NCI-H1092 treated with DMSO at 0.1 percent for 48 hours (cell line): Measurements from ENCODE around the gene IGHMBP2.
A peak's percentile ranks its signal among the peaks of the same experiment; 100 is the strongest.

Experiments used
- DNase-seq: peaks from one replicate; lab custom pipeline; 2025; lab: John Stamatoyannopoulos, UW

Gene IGHMBP2

DNA sequence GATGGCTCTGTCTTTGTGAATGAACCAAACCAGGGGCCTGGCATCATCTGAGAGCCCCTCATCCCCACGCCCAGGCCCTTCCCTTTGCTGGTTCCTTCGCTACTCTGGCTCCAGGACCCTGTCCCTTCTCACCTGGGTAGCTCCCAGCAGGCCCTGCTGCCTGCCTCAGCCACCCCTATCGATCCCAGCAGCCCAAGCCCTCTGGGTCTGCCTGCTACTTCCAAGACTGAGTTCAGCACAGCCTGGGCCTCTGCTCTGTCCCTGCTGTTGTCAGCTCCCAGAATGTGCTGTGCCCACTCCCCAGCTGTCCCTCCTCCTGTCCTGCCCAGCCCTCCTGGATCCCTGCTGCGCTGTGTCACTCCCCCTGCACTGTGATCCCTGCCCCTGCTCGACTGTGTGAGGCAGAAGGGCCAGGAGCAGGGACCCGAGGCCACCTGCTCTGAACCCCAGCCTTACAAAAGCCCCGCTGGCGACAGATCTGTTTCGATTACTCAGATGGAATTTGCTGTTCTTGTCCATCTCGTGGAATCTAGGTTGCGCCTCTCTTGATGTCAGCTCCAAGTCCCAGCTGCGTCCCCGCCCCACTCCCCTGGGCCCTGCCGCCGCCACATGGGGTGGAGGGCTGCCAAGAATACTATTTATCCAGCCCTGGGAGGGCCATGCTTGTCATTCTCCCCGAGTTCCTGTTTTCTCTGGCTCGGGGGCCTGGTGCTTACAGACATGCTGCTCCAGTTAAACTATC lies 13.0 kb upstream of the IGHMBP2 start:
- DNase-seq: peak; percentile 5

DNA sequence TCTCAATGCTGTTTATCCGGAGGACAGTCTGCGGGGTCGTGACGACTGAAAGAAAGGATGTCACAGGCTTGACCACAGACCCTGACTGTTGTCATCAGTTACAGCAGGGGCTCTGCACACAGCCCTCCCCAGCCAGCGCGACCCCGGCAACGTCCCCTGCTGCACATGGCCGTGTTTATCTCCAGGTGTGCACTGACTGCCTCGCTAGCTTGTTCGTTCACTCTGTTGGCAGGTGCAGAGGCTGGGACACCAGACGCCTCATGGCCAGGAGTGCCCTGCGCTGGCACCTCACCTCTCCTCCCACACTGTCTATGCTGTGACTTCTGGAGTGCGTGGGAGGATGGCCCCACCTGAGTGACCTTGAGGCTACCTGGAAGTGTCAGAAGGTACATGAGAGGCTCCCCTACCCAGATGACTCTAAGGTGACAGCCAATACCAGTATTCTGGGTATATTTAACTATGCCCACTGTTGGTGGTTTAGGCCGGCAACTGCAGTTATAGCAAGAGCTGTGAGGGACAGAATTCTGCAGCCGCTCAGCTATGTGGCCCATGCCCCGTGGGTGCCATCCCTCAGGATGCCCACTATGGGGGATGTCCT lies 12.2 kb upstream of the IGHMBP2 start:
- no peak for DNase-seq

DNA sequence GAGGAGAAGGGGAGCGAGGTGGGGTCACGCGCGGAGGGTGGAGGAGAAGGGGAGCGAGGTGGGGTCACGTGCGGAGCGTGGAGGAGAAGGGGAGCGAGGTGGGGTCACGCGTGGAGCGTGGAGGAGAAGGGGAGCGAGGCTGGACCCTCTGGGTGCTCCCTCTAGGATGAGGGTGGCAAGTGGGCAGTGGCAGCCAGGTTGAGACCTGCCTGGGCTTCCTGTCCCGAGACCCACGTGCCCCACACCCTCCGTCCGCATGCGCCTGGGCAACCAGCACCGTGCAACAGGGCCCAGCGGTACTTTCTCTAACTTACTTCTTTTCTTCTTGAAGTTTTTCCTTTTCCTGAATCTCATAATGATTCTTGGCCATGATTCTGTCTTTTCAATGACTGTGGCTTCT lies 11.1 kb upstream of the IGHMBP2 start:
- no peak for DNase-seq

DNA sequence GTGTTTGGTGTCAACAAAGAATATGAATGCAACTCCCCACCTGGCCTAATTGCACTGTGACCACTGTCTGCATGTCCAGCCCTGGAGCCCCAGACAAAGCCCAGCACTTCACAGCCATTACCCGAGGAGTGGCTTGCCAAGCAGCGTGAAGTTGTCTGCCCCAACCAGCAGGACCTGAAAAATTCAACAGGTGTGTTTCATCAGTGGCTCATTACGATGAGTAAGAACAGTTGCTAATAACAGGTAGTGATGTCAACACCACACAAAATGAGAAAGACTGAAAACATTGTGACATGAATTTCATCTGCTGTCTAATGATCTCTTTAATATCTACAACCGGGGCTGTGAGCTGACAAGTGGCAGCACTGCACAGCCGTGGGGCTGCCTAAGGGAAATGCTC lies 10.4 kb upstream of the IGHMBP2 start:
- no peak for DNase-seq

DNA sequence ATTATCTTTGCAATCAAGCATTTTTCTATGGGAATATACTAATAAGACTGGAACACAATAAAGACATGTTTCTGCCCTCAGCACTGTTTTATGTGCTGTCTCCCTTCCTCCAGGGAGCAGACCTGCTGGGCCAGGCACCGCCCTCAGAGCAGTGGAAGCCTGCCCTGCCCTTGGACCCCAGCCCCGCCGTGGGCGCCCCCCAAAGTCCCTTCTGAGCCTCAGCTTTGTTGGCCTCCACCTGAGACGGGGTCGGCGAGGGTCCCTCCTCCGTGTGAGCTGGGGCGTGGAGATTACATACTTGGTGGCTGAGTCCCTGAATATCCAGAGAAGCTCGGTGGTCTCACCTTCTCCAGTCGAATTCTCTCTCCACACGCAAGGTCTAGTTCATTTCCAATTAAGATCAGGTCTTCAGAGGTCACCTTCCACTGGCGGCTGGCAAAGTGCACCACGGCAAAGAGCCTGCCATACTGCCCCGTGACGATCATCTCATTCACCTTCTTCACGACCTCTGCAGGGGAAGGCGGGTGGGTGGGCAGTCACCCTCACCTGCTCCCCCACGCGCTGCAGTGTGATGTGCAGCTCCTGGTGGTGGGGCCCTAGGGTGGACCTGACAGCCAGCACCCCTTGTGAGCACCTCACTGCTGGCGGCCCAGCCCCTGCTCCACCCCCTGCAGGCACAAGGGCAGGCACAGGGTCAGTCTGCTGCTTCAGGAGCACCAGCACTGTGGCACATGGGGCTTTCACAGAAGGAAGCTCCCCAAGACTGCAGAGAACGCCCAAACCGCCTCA lies 7.3 kb upstream of the IGHMBP2 start:
- no peak for DNase-seq

DNA sequence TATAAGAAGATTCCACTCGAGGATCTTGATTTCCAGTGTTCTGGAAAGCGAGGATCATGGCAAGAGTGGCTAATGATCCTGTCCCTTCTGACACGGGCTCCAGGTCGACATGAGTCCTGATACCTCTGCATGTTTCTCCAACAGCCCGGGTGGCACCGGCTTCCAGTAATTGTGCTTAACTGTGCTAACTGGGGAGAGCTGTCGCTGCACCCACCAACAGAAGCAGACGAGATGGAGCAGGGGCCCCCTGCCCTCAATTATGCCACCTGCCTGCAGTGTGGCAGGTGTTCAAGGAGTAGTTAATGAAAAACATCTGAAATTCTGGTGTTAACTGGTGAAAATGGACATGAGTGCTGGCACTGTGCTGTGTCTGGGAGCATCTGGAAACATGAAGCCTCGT lies 6.2 kb upstream of the IGHMBP2 start:
- no peak for DNase-seq

DNA sequence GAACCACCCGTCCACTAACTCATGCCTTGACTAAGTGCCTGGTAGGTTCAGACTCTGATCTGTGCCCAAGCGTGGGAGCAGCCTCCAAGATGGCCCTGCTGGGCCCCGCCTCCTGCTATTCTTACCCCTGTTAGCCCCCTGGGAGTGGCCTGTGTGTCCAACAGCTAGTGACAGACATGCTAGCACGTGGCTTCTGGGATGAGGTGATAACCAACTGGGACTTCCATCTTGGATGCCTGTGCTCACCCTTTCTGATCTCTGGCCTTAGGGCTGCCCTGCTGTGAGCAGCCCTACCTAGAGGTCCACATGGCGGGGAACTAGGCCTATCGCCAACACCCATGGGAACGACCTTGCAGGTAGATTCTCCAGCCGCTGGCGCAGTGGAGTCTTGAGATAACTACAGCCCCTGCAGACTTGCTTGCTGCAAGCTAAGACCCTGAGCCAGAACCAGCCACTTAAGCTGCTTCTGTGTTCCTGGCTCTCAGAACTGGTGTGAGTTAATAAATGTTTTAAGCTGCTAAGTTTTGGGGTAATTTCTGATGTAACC lies 2.8 kb upstream of the IGHMBP2 start:
- DNase-seq: no peak

DNA sequence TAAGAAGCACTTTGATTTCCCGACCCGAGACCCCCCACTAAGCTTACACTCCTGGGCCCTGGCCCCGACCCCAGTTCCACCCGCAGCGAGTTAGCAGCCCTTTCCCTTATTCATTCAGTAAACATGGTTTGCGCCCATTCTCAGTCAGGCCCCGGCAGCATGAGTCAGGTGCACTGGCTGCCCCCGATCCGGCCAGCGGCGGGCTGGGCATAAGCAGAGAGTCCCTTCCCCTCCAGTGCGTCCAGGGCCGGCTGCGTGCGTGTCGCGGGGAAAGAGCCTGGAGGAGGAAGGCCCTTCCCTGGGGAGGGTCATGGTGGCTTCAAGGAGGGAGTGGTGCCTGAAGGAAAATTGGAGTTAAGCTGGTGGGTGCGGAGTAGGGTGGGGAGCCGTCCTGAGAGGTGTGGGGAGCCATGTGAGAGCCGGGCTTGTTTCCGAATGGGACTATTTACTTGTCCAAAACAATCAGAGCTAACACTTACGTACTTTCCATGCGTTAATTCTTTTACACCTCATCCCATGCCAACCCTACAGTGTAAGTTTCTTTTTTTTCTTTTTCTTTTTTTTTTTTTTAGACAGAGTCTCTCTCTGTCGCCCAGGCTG lies 657 bp downstream of the IGHMBP2 start:
- peak; percentile 47 for DNase-seq

DNA sequence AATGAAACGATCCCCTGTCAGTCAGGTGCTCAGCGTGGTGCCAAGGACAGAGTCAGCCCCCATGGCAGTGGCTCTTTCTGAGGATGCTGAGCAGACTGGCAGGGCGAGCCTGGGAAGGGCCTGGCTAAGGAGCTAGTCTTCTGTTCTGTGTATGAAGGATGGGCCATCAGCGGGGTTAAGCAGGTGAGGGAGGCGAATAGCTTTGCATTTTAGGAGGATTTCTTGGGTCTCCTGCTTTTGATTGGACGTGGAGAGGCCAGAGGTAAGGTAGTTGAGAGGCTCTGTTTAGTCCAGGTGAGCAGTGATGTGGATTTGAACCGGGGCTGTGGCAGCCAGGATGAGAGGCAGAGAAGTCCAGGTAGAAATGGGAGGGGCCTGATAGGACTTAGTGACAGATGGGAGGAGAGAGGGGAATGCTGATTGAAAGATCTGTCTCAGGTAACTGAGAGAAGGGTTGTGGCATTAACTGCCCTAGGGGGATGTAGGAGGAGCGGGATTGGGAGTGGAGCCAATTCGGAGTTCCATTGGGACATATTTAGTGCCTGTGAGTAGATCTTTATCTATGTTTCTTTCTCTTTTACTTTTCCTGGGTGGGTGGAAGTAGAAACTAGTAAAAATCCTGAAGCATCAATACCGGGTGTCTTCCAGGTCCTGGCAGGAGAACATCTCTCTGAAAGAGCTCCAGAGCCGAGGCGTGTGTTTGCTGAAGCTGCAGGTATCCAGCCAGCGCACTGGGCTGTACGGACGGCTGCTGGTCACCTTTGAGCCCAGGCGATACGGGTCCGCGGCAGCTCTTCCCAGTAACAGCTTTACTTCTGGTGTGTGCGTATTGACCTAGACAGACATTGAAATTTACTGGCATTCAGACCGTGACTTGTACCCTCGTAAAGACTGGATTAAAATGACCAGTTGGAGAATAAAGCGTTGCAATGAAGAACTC lies 2.0 kb downstream of the IGHMBP2 start:
- DNase-seq: no peak

DNA sequence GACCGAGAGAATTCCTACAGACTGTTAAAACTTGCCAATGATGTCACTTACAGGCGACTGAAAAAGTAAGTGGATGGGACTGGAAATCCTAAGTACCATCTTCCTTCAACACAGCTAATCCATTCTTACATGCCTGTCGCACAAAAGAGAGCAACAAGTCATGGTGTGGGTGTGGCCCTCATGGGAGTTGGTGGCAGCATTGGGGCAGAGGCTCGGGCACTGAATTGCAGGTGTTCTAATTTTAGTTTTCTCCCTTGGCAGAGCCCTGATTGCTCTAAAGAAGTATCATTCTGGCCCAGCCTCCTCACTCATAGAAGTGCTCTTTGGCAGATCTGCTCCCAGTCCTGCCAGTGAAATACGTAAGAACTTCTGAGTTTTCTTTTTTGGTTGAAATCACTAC lies 4.6 kb downstream of the IGHMBP2 start:
- DNase-seq: no peak

DNA sequence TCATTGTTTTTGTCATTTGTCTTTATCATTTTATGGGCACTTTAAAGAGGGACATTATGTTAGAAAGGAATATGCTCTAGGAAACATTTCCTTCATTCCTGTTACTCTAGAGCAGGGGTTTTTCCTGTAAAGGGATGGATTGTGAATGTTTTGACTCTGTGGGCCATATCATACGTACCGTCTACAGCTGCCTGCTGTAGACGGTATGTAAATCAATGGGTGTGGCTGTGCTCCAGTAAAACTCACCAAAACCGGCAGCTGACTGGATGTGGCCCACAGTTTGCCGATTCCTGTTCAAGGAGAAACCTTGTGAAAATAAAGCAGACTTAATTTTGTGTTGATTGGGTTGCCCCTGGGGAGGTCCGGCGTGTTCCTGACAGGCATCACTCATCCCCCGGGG lies 7.3 kb downstream of the IGHMBP2 start:
- DNase-seq: no peak

DNA sequence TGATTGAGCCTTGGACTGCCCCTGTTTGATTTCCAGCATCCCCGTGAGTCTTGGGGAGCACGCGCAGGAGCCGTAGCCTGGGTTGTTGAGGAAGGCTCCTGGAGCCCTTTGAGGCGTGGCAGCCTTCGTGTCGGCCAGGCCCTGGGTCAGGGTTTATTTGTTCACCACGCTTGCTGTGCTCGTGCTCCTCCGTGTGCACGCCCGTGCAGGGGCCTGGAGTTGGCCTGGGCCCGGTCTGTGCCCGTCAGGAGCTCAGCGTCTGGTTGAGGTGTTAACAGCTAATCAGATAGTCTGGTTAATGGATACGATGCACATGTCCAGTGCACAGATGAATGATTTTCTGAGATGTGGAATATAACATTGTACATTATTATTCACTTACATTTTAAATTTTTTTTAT lies 8.0 kb downstream of the IGHMBP2 start:
- DNase-seq: no peak

DNA sequence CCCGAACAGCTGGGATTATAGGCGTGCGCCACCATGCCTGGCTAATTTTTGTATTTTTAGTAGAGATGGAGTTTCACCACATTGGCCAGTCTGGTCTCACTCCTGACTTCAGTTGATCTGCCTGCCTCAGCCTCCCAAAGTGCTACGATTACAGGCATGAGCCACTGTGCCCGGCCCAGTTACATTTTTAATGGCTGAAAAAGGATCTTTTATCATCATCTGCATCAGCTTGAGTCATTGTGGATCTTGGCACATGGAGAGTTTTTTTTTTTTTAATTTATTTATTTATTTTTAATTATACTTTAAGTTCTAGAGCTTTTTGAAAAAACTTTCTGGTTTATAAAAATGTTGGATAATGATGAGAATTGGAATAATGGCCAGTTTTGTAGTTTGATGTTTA lies 8.6 kb downstream of the IGHMBP2 start:
- DNase-seq: no peak

DNA sequence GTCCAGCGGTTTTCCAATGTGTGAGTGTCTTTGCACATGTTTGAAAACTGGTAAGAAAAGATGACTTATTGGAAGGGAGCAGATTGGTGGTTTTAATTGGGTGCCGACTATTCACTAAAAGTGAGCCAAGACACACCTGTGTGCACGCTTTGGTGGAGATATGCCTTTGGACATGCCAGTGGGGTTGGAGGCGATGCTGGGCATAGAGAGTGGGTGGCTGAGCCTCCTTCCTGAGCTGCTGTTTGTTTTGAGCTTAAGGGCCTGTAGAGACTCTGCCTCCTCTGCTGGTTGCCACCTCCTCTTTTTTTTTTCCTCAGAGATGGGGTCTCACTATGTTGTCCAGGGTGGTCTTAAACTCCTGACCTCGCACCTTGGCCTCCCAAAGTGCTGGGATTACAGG lies 9.5 kb downstream of the IGHMBP2 start:
- no peak for DNase-seq

DNA sequence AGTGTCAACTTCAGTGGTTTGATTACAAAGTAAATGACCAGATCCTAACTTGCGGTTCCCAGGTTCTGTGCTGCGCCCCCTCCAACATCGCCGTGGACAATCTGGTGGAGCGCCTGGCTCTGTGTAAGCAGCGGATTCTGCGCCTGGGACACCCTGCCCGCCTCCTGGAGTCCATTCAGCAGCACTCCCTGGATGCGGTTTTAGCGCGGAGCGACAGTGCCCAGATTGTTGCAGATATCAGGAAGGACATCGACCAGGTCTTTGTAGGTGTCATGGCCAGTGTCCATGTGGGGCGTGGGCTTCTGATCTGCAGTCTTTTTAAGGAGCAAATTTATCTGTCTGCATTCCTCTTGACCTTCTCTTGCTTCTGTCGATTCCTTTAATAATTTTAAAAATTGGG lies 11.1 kb downstream of the IGHMBP2 start:
- no peak for DNase-seq

DNA sequence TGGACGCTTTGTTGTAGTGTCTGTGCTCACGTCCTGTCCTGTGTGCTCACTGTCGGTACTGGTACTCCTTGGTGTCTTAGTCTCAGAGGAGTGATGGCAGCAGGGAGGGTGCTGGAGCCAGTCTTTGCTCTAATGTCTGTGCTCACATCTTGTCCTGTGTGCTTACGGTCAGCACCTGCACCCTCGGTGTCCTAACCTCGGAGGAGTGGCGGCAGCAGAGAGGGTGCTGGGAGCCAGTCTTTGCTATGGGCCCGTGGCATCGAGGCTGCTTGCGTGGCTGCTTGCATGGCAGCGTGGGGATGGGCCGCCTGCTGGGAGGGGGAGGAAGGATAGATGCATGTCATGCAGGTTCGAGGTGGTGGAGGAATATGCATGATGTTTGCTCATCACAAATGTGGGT lies 12.7 kb downstream of the IGHMBP2 start:
- DNase-seq: no peak

DNA sequence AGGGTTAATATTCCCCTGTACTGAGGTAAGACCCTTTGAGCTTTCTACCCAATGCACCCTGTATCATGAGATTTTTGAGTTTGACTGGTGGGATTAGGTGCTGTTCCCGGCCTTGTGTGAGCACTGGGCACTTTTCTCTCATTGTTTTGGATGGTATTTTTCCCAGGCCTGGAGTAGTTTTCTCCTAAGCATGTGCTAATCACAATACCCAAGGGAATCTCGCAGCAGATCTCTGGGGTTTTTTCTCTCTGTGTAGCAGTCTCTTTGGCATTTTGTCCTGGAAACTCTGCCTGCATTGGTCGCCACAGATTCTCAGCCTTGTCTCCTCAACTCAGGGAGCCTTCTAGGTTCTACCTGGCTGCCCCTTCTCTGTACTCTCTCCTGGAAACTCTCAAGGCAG lies 19.9 kb downstream of the IGHMBP2 start:
- no peak for DNase-seq

DNA sequence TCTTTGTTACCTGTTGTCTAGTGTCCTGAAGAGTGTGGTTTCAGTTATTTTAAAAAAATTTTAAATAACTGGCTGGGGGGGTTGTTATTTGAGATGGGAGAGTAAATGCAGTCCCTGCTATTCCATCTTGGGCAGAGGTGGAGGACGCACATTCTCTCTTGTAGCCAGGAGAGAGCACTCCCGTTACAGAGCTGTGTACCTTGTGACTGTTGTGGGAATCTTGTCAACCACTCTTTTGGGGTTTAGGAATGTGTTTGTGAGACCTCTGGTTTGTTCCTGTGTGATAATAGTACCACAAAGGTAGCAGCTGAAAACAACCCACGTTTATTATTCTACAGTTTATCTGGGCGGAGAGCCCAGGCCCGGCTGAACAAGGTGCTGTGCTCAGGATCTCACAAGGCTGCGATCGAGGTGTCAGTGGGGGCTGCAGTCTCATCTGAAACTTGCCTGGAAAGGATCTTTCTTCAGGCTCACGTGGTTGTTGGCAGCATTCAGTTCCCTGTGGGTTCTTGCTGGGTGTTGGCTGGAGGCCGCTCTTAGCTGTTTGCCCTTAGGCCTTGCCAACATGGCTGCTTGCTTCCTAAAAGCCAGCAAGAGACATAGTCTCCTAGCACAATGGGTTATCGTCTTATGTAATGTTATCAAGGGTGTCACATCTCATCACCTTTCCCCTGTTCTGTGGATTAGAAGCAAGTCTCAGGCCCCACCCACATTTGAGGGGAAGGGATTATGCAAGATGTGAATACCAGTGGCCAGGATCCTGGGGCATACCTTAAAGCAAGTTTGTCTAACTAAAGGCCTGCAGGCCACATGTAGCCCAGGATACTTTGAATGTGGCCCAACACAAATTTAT lies 20.6 kb downstream of the IGHMBP2 start:
- DNase-seq: no peak

DNA sequence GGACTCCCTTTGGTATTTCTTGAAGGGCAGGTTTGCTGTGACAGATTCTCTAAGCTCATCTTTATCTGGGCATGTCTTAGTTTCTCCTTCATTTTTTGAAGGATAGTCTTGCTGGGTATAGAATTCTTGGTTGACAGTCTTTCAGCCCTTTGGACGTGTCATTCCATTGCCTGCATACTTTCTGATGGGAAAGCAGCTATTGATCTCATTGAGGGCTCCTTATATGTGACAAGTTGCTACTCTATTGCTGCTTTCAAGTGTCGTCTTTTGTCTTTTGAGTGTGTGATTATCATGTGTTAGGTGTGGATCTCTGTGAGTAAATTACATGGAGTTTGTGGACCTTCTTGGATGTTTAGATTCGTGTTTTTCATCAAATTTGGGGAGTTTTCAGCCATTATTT lies 21.9 kb downstream of the IGHMBP2 start:
- DNase-seq: no peak
